Stimulated activated effector memory CD8-positive, alpha-beta T cell treated with anti-CD3 and anti-CD28 coated beads, Interleukin-12 subunit alpha, Interleukin-12 subunit beta, amount 100 ng/mL, for 72 hours (primary cell): Measurements from ENCODE around the gene TEDC2.

ENCODE experiments used
- ATAC-seq: fragments of 150-1000 bp; cut with Tn5 transposase; 2 replicates; pipeline ENCODE4 v1.10.0; 2021
- DNase-seq, 2 donors: peaks; one replicate each; pipeline ENCODE4 v3.0.0; 2021 to 2022; ENCODE audit warnings: low spot score in 2 of 2
- H3K27ac Mint-ChIP-seq: one replicate; pipeline ENCODE4 v1.8.0; 2022; ENCODE audit warnings: mild to moderate bottlenecking, mixed read lengths
- H3K36me3 Mint-ChIP-seq: one replicate; pipeline ENCODE4 v1.8.0; 2022; ENCODE audit warnings: mild to moderate bottlenecking, mixed read lengths
- H3K4me1 Mint-ChIP-seq: one replicate; pipeline ENCODE4 v1.8.0; 2022; ENCODE audit warnings: mixed read lengths
- H3K4me3 Mint-ChIP-seq: one replicate; pipeline ENCODE4 v1.8.0; 2022; ENCODE audit warnings: mild to moderate bottlenecking, mixed read lengths
- H3K9me3 Mint-ChIP-seq: one replicate; pipeline ENCODE4 v1.8.0; 2022; ENCODE audit warnings: mixed read lengths

Gene TEDC2

GRCh38 chr16:2499454-2499853, 39.5 kb downstream of the TEDC2 start:
- H3K36me3 Mint-ChIP-seq, result peaks cover 7% of the 10 kb centered on the region
- no peak for DNase-seq

GRCh38 chr16:2499890-2500429, 40.1 kb downstream of the TEDC2 start:
- no peak overlapping the region for H3K4me3 Mint-ChIP-seq
- no peak overlapping the region for H3K27ac Mint-ChIP-seq
- ATAC-seq, result no peak
- no peak for DNase-seq
- H3K36me3 Mint-ChIP-seq, result peaks cover 7% of the 10 kb centered on the region
- H3K9me3 Mint-ChIP-seq, result no peaks in the 10 kb centered on the region
- no peaks in the 10 kb centered on the region for H3K4me1 Mint-ChIP-seq

More at GRCh38 chr16:2499454-2499853, 39.5 kb downstream of the TEDC2 start:
- no peak overlapping the region for H3K4me3 Mint-ChIP-seq
- H3K27ac Mint-ChIP-seq, result no peak overlapping the region
- no peak for ATAC-seq
- no peaks in the 10 kb centered on the region for H3K9me3 Mint-ChIP-seq
- no peaks in the 10 kb centered on the region for H3K4me1 Mint-ChIP-seq

DNA sequence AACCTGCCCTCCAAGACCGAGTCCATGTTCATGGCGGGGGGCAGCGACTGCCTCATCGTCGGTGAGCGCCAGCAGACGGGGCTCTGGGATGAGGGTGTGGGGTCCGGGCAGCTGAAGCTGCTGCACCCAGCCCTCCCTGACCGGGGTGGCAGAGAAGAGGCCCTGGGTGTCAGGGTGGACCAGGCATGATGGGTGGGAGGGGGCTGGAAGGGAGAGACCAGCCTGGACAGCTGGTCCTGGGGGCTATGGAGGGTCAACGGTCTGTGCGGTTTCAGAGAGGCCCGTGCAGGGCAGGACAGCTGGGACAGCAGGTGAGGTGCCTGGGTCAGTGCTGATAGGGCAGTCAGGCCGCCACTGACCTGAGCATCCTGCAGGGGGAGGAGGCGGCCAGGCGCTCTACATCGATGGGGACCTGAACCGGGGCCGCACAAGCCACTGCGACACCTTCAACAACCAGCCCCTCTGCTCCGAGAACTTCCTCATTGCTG, 40.6 kb downstream of the TEDC2 start:
- Mint-ChIP-seq H3K4me1 (no peaks in the 10 kb centered on the region), H3K4me3 (no peak overlapping the region), H3K36me3 (peaks cover 7% of the 10 kb centered on the region)

DNA sequence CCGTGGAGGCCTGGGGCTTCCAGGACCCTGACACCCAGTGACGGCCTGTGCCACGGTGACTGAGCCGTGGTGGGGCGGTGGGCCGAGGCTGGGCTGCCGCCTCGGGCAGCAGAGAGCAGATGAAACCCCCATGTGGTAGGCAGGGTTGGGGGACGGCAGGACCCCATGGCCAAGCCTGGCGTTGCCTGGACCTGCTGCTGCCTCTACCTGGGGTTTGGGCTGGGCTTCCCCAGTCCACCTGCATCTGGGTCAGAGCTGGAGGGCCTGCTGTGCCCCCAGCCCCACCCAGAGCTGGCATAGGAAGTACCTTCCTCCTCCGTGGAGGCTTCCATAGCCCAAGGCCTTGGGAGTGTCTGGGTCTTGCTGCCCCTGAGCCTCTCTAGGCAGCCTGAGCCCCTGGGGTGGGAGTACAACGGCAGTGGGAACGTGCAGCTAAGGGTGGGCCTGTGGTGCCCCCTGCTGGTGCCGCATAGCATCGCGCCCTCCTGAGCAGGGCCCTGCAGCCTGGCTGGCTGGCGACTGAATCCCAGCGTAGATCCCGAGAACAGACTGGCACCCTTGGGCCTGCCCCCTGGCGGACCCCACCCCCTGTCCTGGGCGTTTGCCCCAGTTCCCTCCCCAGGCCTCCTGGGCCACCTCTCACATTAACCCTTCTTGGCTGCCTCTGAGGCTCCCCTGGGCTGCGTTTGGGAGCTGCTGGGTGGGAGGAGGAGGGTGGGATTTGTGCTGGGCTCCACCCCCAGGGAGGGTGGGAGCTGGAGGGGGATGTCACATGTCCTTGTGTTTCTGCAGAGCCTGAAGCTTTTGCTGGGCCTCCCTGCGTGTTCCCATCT, 41.2 kb downstream of the TEDC2 start:
- peak; percentile 87 to 91 for DNase-seq
- peak; percentile 90 for ATAC-seq
- no peaks in the 10 kb centered on the region for H3K9me3 Mint-ChIP-seq
- H3K4me1 Mint-ChIP-seq, result no peaks in the 10 kb centered on the region
- no peak overlapping the region for H3K27ac Mint-ChIP-seq
- peaks cover 7% of the 10 kb centered on the region for H3K36me3 Mint-ChIP-seq
- no peak overlapping the region for H3K4me3 Mint-ChIP-seq

More for the DNA sequence above, 40.6 kb downstream of the TEDC2 start:
- no peaks in the 10 kb centered on the region for H3K9me3 Mint-ChIP-seq
- H3K27ac Mint-ChIP-seq, result no peak overlapping the region
- DNase-seq (no peak), ATAC-seq (no peak)

- Mint-ChIP-seq H3K4me1 (no peaks in the 10 kb centered on the region), H3K9me3 (no peaks in the 10 kb centered on the region), H3K27ac (no peak overlapping the region), H3K4me3 (no peak overlapping the region), H3K36me3 (peaks cover 7% of the 10 kb centered on the region)
- ATAC-seq (no peak), DNase-seq (no peak)
Measured at GRCh38 chr16:2501946-2502895, 42.3 kb downstream of the TEDC2 start.

- H3K4me1 Mint-ChIP-seq, result peaks cover 6% of the 10 kb centered on the region
- H3K4me3 Mint-ChIP-seq, result no peak overlapping the region
- DNase-seq, result no peak
- no peak overlapping the region for H3K27ac Mint-ChIP-seq
- ATAC-seq, result no peak
- H3K36me3 Mint-ChIP-seq, result no peaks in the 10 kb centered on the region
- H3K9me3 Mint-ChIP-seq, result no peaks in the 10 kb centered on the region
Measured at GRCh38 chr16:2505695-2506094, 45.8 kb downstream of the TEDC2 start.

DNA sequence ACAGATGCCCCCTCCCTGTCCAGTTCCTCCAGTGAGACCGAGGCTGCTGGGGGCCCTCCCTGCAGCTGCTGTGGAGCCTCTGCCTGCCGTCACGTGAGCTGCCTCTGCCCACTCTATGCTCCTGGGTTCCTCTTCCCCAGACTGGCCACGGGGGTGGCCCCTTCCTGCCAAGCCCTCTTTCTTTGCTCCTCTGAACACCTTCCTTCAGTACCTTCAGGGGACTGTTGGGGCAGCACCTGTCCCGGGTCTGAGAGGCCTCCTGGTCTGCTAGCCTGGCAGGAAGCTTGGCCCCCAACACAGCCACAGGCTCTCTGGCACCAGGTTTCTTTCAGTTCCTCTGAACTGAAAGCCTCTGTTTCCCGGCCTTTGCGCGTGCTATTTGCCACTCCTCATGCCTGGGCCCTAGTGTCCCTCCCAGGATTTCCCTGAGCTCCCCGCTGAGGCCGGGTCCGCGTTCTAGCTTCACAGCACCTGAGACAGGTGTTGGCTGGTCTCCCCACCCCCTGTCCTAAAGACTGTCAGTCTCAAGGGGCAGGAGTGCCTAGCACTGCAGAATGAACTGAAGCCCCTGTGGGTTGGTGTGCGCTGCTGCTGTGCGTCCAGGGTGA, 47.2 kb downstream of the TEDC2 start:
- Mint-ChIP-seq H3K9me3 (no peaks in the 10 kb centered on the region), H3K27ac (no peak overlapping the region), H3K4me3 (no peak overlapping the region), H3K36me3 (no peaks in the 10 kb centered on the region), H3K4me1 (peaks cover 10% of the 10 kb centered on the region)
- DNase-seq (no peak), ATAC-seq (no peak)

- peaks cover 15% of the 10 kb centered on the region for H3K4me1 Mint-ChIP-seq
- no peak for DNase-seq
- peaks cover 4% of the 10 kb centered on the region for H3K36me3 Mint-ChIP-seq
- no peaks in the 10 kb centered on the region for H3K9me3 Mint-ChIP-seq
- H3K4me3 Mint-ChIP-seq, result no peak overlapping the region
- H3K27ac Mint-ChIP-seq, result no peak overlapping the region
- ATAC-seq, result no peak
Measured at GRCh38 chr16:2507665-2508064, 47.8 kb downstream of the TEDC2 start.

- H3K4me1 Mint-ChIP-seq, result peaks cover 23% of the 10 kb centered on the region
- no peak for ATAC-seq
Measured at GRCh38 chr16:2508722-2509400, 49.0 kb downstream of the TEDC2 start.

DNA sequence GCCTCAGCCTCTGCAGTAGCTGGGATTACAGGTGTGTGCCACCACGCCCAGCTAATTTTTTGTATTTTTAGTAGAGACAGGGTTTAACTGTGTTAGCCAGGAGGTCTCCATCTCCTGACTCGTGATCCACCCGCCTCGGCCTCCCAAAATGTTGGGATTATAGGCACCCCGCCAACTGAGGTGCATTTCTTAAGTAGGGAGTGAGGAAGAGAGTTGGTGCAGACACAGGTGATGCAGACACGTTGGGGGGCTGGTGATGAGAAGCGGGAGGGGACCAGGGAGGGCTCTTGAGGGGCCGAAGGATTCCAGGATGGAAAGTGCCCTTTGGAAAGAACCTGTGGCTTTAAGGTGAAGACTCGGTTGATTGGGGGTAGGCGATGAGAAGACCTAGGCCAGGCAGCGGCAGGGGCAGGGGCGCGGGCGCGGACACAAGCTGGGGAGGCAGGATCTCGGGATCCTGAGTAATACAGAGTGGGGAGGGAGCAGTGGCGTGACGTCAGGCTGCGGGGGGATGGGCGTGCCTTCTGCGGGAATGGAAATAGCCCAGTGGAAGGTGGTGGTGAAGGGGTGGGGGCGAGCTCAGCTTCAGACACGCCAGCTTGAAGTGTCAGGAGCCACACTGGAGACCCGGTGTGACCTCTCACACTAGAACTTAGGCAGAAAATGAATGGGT, 51.4 kb downstream of the TEDC2 start:
- no peak overlapping the region for H3K4me3 Mint-ChIP-seq

More at GRCh38 chr16:2508722-2509400, 49.0 kb downstream of the TEDC2 start:
- Mint-ChIP-seq H3K4me3 (no peak overlapping the region), H3K36me3 (peaks cover 11% of the 10 kb centered on the region), H3K9me3 (no peaks in the 10 kb centered on the region), H3K27ac (no peak overlapping the region)
- no peak for DNase-seq

GRCh38 chr16:2511996-2512734, 52.3 kb downstream of the TEDC2 start:
- Mint-ChIP-seq H3K27ac (peak overlapping the region; percentile 95), H3K4me3 (peak overlapping the region; percentile 85)
- ATAC-seq, result no peak

More for the DNA sequence above, 51.4 kb downstream of the TEDC2 start:
- no peak for DNase-seq
- no peaks in the 10 kb centered on the region for H3K9me3 Mint-ChIP-seq
- ATAC-seq, result no peak
- no peak overlapping the region for H3K27ac Mint-ChIP-seq
- H3K36me3 Mint-ChIP-seq, result peaks cover 31% of the 10 kb centered on the region
- peaks cover 40% of the 10 kb centered on the region for H3K4me1 Mint-ChIP-seq

DNA sequence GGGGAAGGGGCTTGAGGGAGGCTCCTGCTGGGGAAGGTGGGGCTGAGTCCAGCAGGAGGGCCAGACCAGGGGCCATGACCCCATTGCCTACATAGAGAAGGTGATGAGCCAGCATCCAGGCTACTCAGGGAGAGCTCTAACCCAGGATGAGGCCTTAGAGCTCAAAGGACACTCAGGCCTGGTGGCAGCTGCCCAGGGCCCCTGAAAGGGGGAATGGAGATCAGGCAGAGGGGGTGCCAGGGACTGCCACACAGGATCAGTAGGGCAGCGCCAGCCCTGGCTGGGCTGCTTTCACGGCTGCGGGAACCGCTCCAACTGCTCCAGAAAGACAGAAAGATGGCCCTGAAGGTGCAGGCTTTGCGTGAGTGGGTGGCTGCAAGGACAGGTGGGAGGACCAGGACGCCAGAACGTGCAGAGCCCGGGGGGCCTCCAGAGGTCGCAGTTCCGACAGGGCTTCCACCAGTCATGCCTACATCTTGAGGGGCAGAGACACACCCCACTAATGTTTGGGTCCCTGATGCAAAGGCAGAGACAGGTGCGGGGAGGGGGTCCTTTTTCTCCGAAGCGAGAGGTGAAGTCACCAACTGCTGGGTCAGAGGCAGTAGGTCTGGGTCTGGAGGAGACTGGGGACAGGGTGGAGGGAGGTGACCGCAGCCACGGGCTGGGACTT, 53.0 kb downstream of the TEDC2 start:
- ATAC-seq (no peak), DNase-seq (no peak)

More at GRCh38 chr16:2511996-2512734, 52.3 kb downstream of the TEDC2 start:
- H3K4me1 Mint-ChIP-seq, result peaks cover 49% of the 10 kb centered on the region
- H3K36me3 Mint-ChIP-seq, result peaks cover 40% of the 10 kb centered on the region
- H3K9me3 Mint-ChIP-seq, result no peaks in the 10 kb centered on the region
- DNase-seq, result no peak

More for the DNA sequence above, 53.0 kb downstream of the TEDC2 start:
- peaks cover 47% of the 10 kb centered on the region for H3K36me3 Mint-ChIP-seq
- peak overlapping the region; percentile 85 for H3K4me3 Mint-ChIP-seq
- H3K4me1 Mint-ChIP-seq, result peaks cover 56% of the 10 kb centered on the region
- H3K9me3 Mint-ChIP-seq, result no peaks in the 10 kb centered on the region
- peak overlapping the region; percentile 95 for H3K27ac Mint-ChIP-seq
